Natural killer cell (primary cell): ENCODE measurements around the gene SUPT20H. TPM values are rescaled to one million over a fixed set of nuclear protein-coding genes. Genes with fewer than 3 reads are reported as not detected.

ENCODE experiments used
- ATAC-seq, 3 donors: fragments of 150-1000 bp in 2 of 3; fragments of 200-7000 bp in 1 of 3; cut with Tn5 transposase; 1 replicate in 1 of 3; 2 replicates in 2 of 3; pipeline ENCODE4 v1.10.0; 2021; ENCODE audit warnings: mild to moderate bottlenecking in 2 of 3, moderate library complexity in 2 of 3
- DNase-seq, 2 donors: peaks; one replicate each; pipeline versions ENCODE4 v3.0.0 to v3.0.0-alpha.2; 2013 to 2021; ENCODE audit warnings: mixed read lengths in 1 of 2
- H3K27ac ChIP-seq: one replicate; pipeline ENCODE4 v1.5.1; 2013; ENCODE audit warnings: mild to moderate bottlenecking, low read length
- H3K27me3 ChIP-seq: one replicate; pipeline ENCODE4 v1.6.1; 2013; ENCODE audit warnings: low read length; ENCODE audit not compliant: control insufficient read depth, insufficient read depth
- H3K36me3 ChIP-seq: one replicate; pipeline ENCODE4 v1.6.1; 2013; ENCODE audit warnings: low read length; ENCODE audit not compliant: control insufficient read depth, insufficient read depth
- H3K4me1 ChIP-seq: one replicate; pipeline ENCODE4 v1.6.1; 2013; ENCODE audit warnings: low read length; ENCODE audit not compliant: control insufficient read depth, insufficient read depth
- H3K4me3 ChIP-seq: one replicate; pipeline ENCODE4 v1.5.1; 2013; ENCODE audit warnings: low read length
- H3K9me3 ChIP-seq: one replicate; pipeline ENCODE4 v1.6.1; 2013; ENCODE audit warnings: low read length; ENCODE audit not compliant: control insufficient read depth, insufficient read depth
- H3K27ac Mint-ChIP-seq, 2 donors: one replicate each; pipeline ENCODE4 v1.8.0; 2022; ENCODE audit warnings: mild to moderate bottlenecking in 2 of 2, mixed read lengths in 2 of 2, moderate library complexity in 1 of 2
- H3K27me3 Mint-ChIP-seq, 2 donors: one replicate each; pipeline ENCODE4 v1.8.0; 2022; ENCODE audit warnings: low read depth in 2 of 2, mixed read lengths in 2 of 2
- H3K36me3 Mint-ChIP-seq: one replicate; pipeline ENCODE4 v1.8.0; 2022; ENCODE audit warnings: mixed read lengths
- H3K4me1 Mint-ChIP-seq, 2 donors: one replicate each; pipeline ENCODE4 v1.8.0; 2022; ENCODE audit warnings: mixed read lengths in 2 of 2
- H3K4me3 Mint-ChIP-seq: one replicate; pipeline ENCODE4 v1.8.0; 2022; ENCODE audit warnings: mild to moderate bottlenecking, moderate library complexity, mixed read lengths
- H3K9me3 Mint-ChIP-seq, 2 donors: one replicate each; pipeline ENCODE4 v1.8.0; 2022; ENCODE audit warnings: mixed read lengths in 2 of 2
- WGBS: methylation state at CpG from one replicate; pipeline ENCODE4 v1.1.7; 2013; ENCODE audit warnings: missing lambda C conversion rate; ENCODE audit not compliant: insufficient coverage; 5-methylcytosine and 5-hydroxymethylcytosine counted together
- intact Hi-C: fragments of 100-400 bp; cut with micrococcal nuclease; formaldehyde crosslinking; loops from one replicate; pipeline ENCODE4 v1.14.2; 2022
- total RNA-seq, 4 donors: library from RNA; stranded (reverse); fragments of 120-200 nt in 1 of 4; gene quantifications; one replicate each; pipeline versions ENCODE4 v1.2.3 to v1.2.4, GENCODE V29; 2013 to 2022
- TF ChIP-seq, protein P1 (sequence below): fragments of 200-600 bp; IDR thresholded peaks from one replicate; pipeline ENCODE4 v1.8.0; 2022; ENCODE audit warnings: antibody characterized with exemption

Gene SUPT20H
- total RNA-seq, 3 donors from 2014 or later (not counting 1 experiment from before 2014, with no cell fraction given) = 59.8 to 84.7 (median 64.6) TPM

- Mint-ChIP-seq H3K4me1 (no peaks in the 10 kb centered on the region), H3K36me3 (no peaks in the 10 kb centered on the region), H3K4me3 (no peak overlapping the region), H3K9me3 (no peaks in the 10 kb centered on the region), H3K27ac (no peak overlapping the region), H3K27me3 (peaks cover 17 to 33% of the 10 kb centered on the region in 2 donors)
- H3K9me3 ChIP-seq = no peaks in the 10 kb centered on the region
- no peaks in the 10 kb centered on the region for H3K4me1 ChIP-seq
- no peak for DNase-seq
- no peaks in the 10 kb centered on the region for H3K27me3 ChIP-seq
- no peaks in the 10 kb centered on the region for H3K36me3 ChIP-seq
- TF ChIP-seq, protein P1, sequence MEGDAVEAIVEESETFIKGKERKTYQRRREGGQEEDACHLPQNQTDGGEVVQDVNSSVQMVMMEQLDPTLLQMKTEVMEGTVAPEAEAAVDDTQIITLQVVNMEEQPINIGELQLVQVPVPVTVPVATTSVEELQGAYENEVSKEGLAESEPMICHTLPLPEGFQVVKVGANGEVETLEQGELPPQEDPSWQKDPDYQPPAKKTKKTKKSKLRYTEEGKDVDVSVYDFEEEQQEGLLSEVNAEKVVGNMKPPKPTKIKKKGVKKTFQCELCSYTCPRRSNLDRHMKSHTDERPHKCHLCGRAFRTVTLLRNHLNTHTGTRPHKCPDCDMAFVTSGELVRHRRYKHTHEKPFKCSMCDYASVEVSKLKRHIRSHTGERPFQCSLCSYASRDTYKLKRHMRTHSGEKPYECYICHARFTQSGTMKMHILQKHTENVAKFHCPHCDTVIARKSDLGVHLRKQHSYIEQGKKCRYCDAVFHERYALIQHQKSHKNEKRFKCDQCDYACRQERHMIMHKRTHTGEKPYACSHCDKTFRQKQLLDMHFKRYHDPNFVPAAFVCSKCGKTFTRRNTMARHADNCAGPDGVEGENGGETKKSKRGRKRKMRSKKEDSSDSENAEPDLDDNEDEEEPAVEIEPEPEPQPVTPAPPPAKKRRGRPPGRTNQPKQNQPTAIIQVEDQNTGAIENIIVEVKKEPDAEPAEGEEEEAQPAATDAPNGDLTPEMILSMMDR = no peak
- H3K27ac ChIP-seq = no peak overlapping the region
- no peak for ATAC-seq
- intact Hi-C loops = loop anchor here (5.0 kb wide), 1 partner anchor 722 kb away; the partner anchor contains the start of gene SPART
- no peak overlapping the region for H3K4me3 ChIP-seq
- WGBS = 90% methylated on average over 22 of the region's 22 CpGs
These were observed 10.2 kb upstream of the SUPT20H start for GRCh38 chr13:37069597-37070103.

- no peak overlapping the region for H3K27ac ChIP-seq
- no peak overlapping the region for H3K27ac Mint-ChIP-seq
- no peaks in the 10 kb centered on the region for H3K36me3 ChIP-seq
- H3K4me3 ChIP-seq = no peak overlapping the region
- no peaks in the 10 kb centered on the region for H3K9me3 ChIP-seq
- no peak overlapping the region for H3K4me3 Mint-ChIP-seq
- TF ChIP-seq, protein P1 = no peak
- H3K4me1 Mint-ChIP-seq = no peaks in the 10 kb centered on the region
- no peak for DNase-seq
- no peaks in the 10 kb centered on the region for H3K27me3 ChIP-seq
- H3K4me1 ChIP-seq = no peaks in the 10 kb centered on the region
- no peak for ATAC-seq
- no peaks in the 10 kb centered on the region for H3K9me3 Mint-ChIP-seq
- H3K27me3 Mint-ChIP-seq = peaks cover 16 to 37% of the 10 kb centered on the region in 2 donors
- intact Hi-C loops = loop anchor here (5.0 kb wide), 1 partner anchor 722 kb away; the partner anchor contains the start of gene SPART
- H3K36me3 Mint-ChIP-seq = no peaks in the 10 kb centered on the region
These were observed 9.5 kb upstream of the SUPT20H start for GRCh38 chr13:37068962-37069361.

- Histone ChIP-seq H3K27me3 (no peaks in the 10 kb centered on the region), H3K27ac (no peak overlapping the region), H3K36me3 (no peaks in the 10 kb centered on the region), H3K4me1 (no peaks in the 10 kb centered on the region), H3K4me3 (no peak overlapping the region), H3K9me3 (no peaks in the 10 kb centered on the region)
- H3K4me3 Mint-ChIP-seq = no peak overlapping the region
- 100% methylated on average over 1 of the region's 2 CpGs for WGBS
- DNase-seq (no peak), ATAC-seq (no peak)
- no peaks in the 10 kb centered on the region for H3K4me1 Mint-ChIP-seq
- H3K36me3 Mint-ChIP-seq = no peaks in the 10 kb centered on the region
- no peaks in the 10 kb centered on the region for H3K9me3 Mint-ChIP-seq
- intact Hi-C loops = loop anchor here (5.0 kb wide), 1 partner anchor 721 kb away; the partner anchor contains the start of gene SPART
- TF ChIP-seq, protein P1 = no peak
- no peak overlapping the region for H3K27ac Mint-ChIP-seq
- H3K27me3 Mint-ChIP-seq = peaks cover 15 to 43% of the 10 kb centered on the region in 2 donors
These were observed 8.4 kb upstream of the SUPT20H start for GRCh38 chr13:37067874-37068273.
